OCI-LY3 (cell line): ENCODE measurements around the gene IL13RA1.

Experiments
- H2AFZ ChIP-seq: fragments of 200-600, 300-600 bp; shearing (Covaris generic); 2 replicates; pipeline ENCODE4 v1.6.0; 2014; ENCODE audit warnings: antibody characterized with exemption, low read depth, low read length
- H3K27ac ChIP-seq: fragments of 200-600, 300-600 bp; sonication (generic); 2 replicates; pipeline ENCODE4 v1.5.1; 2014; ENCODE audit warnings: mild to moderate bottlenecking, low read length, moderate library complexity, mixed read lengths
- H3K27me3 ChIP-seq: fragments of 200-600, 300-600 bp; sonication (generic); 2 replicates; pipeline ENCODE4 v1.6.1; 2014; ENCODE audit warnings: low read depth, low read length, mixed read lengths
- H3K36me3 ChIP-seq: fragments of 200-600, 300-600 bp; sonication (generic); replicated peaks from 2 replicates; pipeline ENCODE3; 2014; ENCODE audit warnings: low read depth, low read length, mixed read lengths
- H3K4me1 ChIP-seq: fragments of 300-600, 200-600 bp; sonication (generic); 2 replicates; pipeline ENCODE4 v1.6.1; 2014; ENCODE audit warnings: low read length, mixed read lengths
- H3K4me2 ChIP-seq: fragments of 200-600, 300-600 bp; sonication (generic); 2 replicates; pipeline ENCODE4 v1.6.1; 2014; ENCODE audit warnings: low read length, mixed read lengths
- H3K4me3 ChIP-seq: fragments of 300-600, 200-600 bp; sonication (generic); 2 replicates; pipeline ENCODE4 v1.5.1; 2014; ENCODE audit warnings: antibody characterized with exemption, mild to moderate bottlenecking, low read length, moderate library complexity
- H3K79me2 ChIP-seq: fragments of 300-600, 200-600 bp; shearing (Covaris generic); 2 replicates; pipeline ENCODE4 v1.6.1; 2014; ENCODE audit warnings: mild to moderate bottlenecking, low read length, mixed read lengths
- H3K9ac ChIP-seq: fragments of 300-600, 200-600 bp; shearing (Covaris generic); 2 replicates; pipeline ENCODE4 v1.6.0; 2014; ENCODE audit warnings: mild to moderate bottlenecking, low read length, moderate library complexity
- H3K9me3 ChIP-seq: fragments of 200-600, 300-600 bp; shearing (Covaris generic); 2 replicates; pipeline ENCODE4 v1.6.1; 2014; ENCODE audit warnings: low read length, mixed read lengths; ENCODE audit not compliant: insufficient read depth
- H4K20me1 ChIP-seq: fragments of 200-600, 300-600 bp; sonication (generic); 2 replicates; pipeline ENCODE4 v1.6.1; 2016; ENCODE audit warnings: low read length, mixed read lengths; ENCODE audit not compliant: insufficient read depth
- CTCF ChIP-seq: fragments of 200-600, 300-600 bp; sonication (generic); IDR thresholded peaks from 2 replicates; pipeline ENCODE4 v1.5.1; 2014; ENCODE audit warnings: antibody characterized with exemption, low read length, low read depth
- EZH2phosphoT487 ChIP-seq: fragments of 200-600 bp; shearing (Covaris generic); IDR thresholded peaks from 2 replicates; pipeline ENCODE4 v1.6.1; 2018; ENCODE audit warnings: antibody characterized with exemption, mixed run types, low read depth

Gene IL13RA1

GRCh38 chrX:118688935-118689334, 38.5 kb upstream of the IL13RA1 start:
- Histone ChIP-seq H3K4me1 (no peaks in the 10 kb centered on the region), H3K9ac (no peak overlapping the region), H3K4me3 (no peak overlapping the region), H2AFZ (no peak overlapping the region), H3K36me3 (no peaks in the 10 kb centered on the region), H3K79me2 (no peaks in the 10 kb centered on the region), H4K20me1 (no peaks in the 10 kb centered on the region), H3K27ac (no peak overlapping the region), H3K9me3 (no peaks in the 10 kb centered on the region), H3K4me2 (no peak overlapping the region), H3K27me3 (no peaks in the 10 kb centered on the region)
- TF ChIP-seq CTCF (no peak), EZH2phosphoT487 (no peak)

GRCh38 chrX:118693843-118694242, 33.6 kb upstream of the IL13RA1 start:
- H3K4me2 ChIP-seq, result no peak overlapping the region
- no peaks in the 10 kb centered on the region for H4K20me1 ChIP-seq
- H3K27ac ChIP-seq, result no peak overlapping the region
- H3K9ac ChIP-seq, result no peak overlapping the region
- no peaks in the 10 kb centered on the region for H3K9me3 ChIP-seq
- no peak overlapping the region for H2AFZ ChIP-seq
- H3K79me2 ChIP-seq, result no peaks in the 10 kb centered on the region
- no peak overlapping the region for H3K4me3 ChIP-seq
- no peak for TF ChIP-seq EZH2phosphoT487
- H3K27me3 ChIP-seq, result no peaks in the 10 kb centered on the region
- H3K4me1 ChIP-seq, result peaks cover 4% of the 10 kb centered on the region
- no peaks in the 10 kb centered on the region for H3K36me3 ChIP-seq

- Histone ChIP-seq H3K27me3 (no peaks in the 10 kb centered on the region), H3K36me3 (no peaks in the 10 kb centered on the region), H3K79me2 (no peaks in the 10 kb centered on the region), H3K4me1 (peaks cover 7% of the 10 kb centered on the region), H3K4me3 (no peak overlapping the region), H3K9ac (no peak overlapping the region), H4K20me1 (no peaks in the 10 kb centered on the region), H3K27ac (no peak overlapping the region), H3K4me2 (no peak overlapping the region), H3K9me3 (no peaks in the 10 kb centered on the region), H2AFZ (no peak overlapping the region)
- TF ChIP-seq EZH2phosphoT487, result no peak
- TF ChIP-seq CTCF, result no peak
Measured at GRCh38 chrX:118694638-118695037, 32.8 kb upstream of the IL13RA1 start.

GRCh38 chrX:118698516-118699170, 28.8 kb upstream of the IL13RA1 start:
- Histone ChIP-seq H3K4me3 (no peak overlapping the region), H3K79me2 (no peaks in the 10 kb centered on the region), H3K9ac (no peak overlapping the region), H2AFZ (no peak overlapping the region), H3K27ac (no peak overlapping the region), H3K9me3 (no peaks in the 10 kb centered on the region), H3K4me2 (no peak overlapping the region), H3K27me3 (no peaks in the 10 kb centered on the region), H3K36me3 (no peaks in the 10 kb centered on the region), H4K20me1 (no peaks in the 10 kb centered on the region), H3K4me1 (peaks cover 7% of the 10 kb centered on the region)
- TF ChIP-seq CTCF (no peak), EZH2phosphoT487 (no peak)
